ENCODE results near the gene LSM5.

Gene LSM5

GRCh38 chr7:32458025-32458424 lies 32.2 kb downstream of the LSM5 start:
- no peak for DNase-seq

DNA sequence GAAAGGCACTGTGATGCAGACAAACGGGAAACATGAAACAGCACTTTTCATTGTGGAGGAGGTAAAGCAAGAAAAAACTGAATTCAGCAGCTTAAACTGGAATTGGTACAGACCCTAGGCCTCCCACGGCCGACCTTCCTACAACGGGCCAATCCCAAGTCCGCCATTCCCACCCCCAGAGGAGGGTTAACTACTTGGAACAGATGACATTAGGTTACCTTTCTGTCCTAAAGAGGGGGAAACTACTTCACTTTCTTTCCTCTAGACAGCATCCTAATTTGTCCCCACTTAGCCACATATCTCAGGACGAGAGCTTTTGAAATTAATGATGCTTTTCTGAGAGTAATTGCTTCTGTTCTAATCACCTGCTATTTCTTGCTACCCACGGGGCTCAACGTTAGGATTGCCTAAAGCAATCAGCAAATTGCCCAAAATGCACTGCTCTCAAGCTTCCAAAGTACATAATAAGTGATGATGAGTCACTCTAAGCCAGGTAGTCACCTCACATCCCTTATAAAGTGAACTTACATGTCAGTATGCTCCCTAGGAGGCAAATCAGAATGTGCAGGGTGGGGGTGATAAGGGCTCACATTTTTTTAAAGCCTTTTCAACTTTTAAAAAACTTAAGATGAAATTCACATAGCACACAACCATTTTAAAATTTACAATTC lies 36.7 kb downstream of the LSM5 start:
- no peak for DNase-seq

- no peak for DNase-seq
Measured at GRCh38 chr7:32447218-32447617, 43.0 kb downstream of the LSM5 start.

DNA sequence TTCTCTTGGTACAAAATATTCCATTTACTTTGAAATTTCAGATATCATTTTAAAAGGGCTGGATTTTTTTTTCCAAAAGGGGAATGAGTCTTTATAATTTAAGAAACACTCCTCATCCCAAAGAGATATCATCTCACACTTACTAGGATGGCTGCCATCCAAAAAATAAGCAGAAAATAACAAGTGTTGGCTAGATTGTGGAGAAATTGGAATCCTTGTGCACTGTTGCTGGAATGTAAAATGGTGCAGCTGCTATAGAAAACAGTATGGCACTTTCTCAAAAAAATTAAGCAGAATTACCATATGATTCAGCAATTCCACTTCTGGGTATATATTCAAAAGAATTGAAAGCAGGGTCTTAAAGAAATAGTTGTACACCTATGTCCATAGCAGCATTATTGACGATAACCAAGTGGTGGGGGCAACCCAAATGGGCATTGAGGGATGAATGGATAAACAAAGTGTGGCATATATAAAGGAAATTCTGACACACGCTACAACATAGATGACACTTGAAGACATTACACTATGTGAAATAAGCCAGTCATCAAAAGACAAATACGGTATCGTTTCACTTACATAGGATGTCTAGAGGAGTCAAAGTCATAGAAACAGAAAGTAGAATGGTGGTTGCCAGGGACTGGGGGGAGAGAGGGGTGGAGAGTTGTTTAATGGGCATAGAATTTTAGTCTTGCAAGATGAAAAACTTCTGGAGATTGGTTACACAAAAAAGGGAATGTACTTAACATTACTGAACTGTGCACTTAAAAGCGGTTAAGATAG lies 53.8 kb downstream of the LSM5 start:
- DNase-seq, result no peak

All from stimulated activated CD4-positive, alpha-beta T cell treated with anti-CD3 and anti-CD28 coated beads, Interleukin-4, amount 100 ng/mL, for 4 hours (primary cell).